GM23248 (cell line): ENCODE results near the gene LYPD6B. TPM values are rescaled to one million over a fixed set of nuclear protein-coding genes. Genes with fewer than 3 reads are reported as not detected.

Experiments used
- DNase-seq: peaks from one replicate; pipeline ENCODE4 v3.0.0-alpha.2; 2015
- H2AFZ ChIP-seq: fragments of 200-600 bp; sonication (generic); 2 replicates; pipeline ENCODE4 v1.6.1; 2016; ENCODE audit warnings: antibody characterized with exemption
- H3F3A ChIP-seq: fragments of 200-600 bp; sonication (generic); 2 replicates; pipeline ENCODE4 v1.6.1; 2016; ENCODE audit warnings: mild to moderate bottlenecking, antibody characterized with exemption, mixed run types; ENCODE audit not compliant: insufficient read depth
- H3K27ac ChIP-seq: fragments of 200-600 bp; sonication (generic); 2 replicates; pipeline ENCODE4 v1.5.1; 2016; ENCODE audit warnings: mild to moderate bottlenecking
- H3K27me3 ChIP-seq: fragments of 200-600 bp; sonication (generic); replicated peaks from 2 replicates; pipeline ENCODE4 v1.6.1; 2016; ENCODE audit warnings: mild to moderate bottlenecking; ENCODE audit not compliant: insufficient read depth
- H3K36me3 ChIP-seq: fragments of 200-600 bp; sonication (generic); 2 replicates; pipeline ENCODE4 v1.6.1; 2016; ENCODE audit warnings: low read depth, mild to moderate bottlenecking
- H3K4me1 ChIP-seq: fragments of 200-600 bp; sonication (generic); 2 replicates; pipeline ENCODE4 v1.6.1; 2016; ENCODE audit warnings: mild to moderate bottlenecking; ENCODE audit not compliant: insufficient read depth
- H3K4me2 ChIP-seq: fragments of 200-600 bp; sonication (generic); one replicate; pipeline ENCODE4 v1.6.1; 2016; ENCODE audit warnings: mild to moderate bottlenecking; ENCODE audit not compliant: unreplicated experiment
- H3K4me3 ChIP-seq: fragments of 200-600 bp; sonication (generic); 2 replicates; pipeline ENCODE4 v1.5.1; 2016; ENCODE audit warnings: mild to moderate bottlenecking
- H3K79me2 ChIP-seq: fragments of 200-600 bp; sonication (generic); 2 replicates; pipeline ENCODE4 v1.6.1; 2016; ENCODE audit warnings: mild to moderate bottlenecking; ENCODE audit not compliant: insufficient read depth
- H3K9ac ChIP-seq: fragments of 200-600 bp; sonication (generic); 2 replicates; pipeline ENCODE4 v1.6.1; 2016; ENCODE audit warnings: mild to moderate bottlenecking
- H3K9me2 ChIP-seq: fragments of 200-600 bp; sonication (generic); 2 replicates; pipeline ENCODE4 v1.6.1; 2016; ENCODE audit warnings: mixed run types, mild to moderate bottlenecking, moderate library complexity; ENCODE audit not compliant: insufficient read depth
- H3K9me3 ChIP-seq: fragments of 200-600 bp; sonication (generic); one replicate; pipeline ENCODE4 v1.6.1; 2017; ENCODE audit warnings: low read depth
- H4K20me1 ChIP-seq: fragments of 200-600 bp; sonication (generic); 2 replicates; pipeline ENCODE4 v1.6.0; 2016; ENCODE audit not compliant: insufficient read depth
- EZH2 ChIP-seq: fragments of 200-600 bp; sonication (generic); IDR thresholded peaks from 2 replicates; pipeline ENCODE4 v1.6.1; 2018; ENCODE audit warnings: antibody characterized with exemption, mild to moderate bottlenecking; ENCODE audit not compliant: insufficient read depth, poor library complexity, severe bottlenecking
- EZH2phosphoT487 ChIP-seq: fragments of 200-600 bp; sonication (generic); IDR thresholded peaks from 2 replicates; pipeline ENCODE4 v1.6.1; 2018; ENCODE audit warnings: antibody characterized with exemption, moderate library complexity, mild to moderate bottlenecking, low read depth; ENCODE audit not compliant: insufficient read depth
- WGBS, 2 experiments: methylation state at CpG; one replicate each; pipeline ENCODE4 v1.1.6; 2015 to 2017; ENCODE audit warnings: low lambda C conversion rate in 2 of 2, low coverage in 1 of 2; ENCODE audit errors: missing lambda C conversion rate in 2 of 2; 5-methylcytosine and 5-hydroxymethylcytosine counted together
- in situ Hi-C: fragments of 300-500 bp; cut with MboI; formaldehyde crosslinking; loops from 2 replicates; pipeline ENCODE4 v1.15.0; 2020
- polyA plus RNA-seq: library from polyadenylated mRNA; unstranded; fragments of >200 nt; fragmentation: Nextera tagmentation; extraction: Ambion mirVana; gene quantifications from 2 replicates; pipeline ENCODE4 v1.2.1, GENCODE V29; 2016
- total RNA-seq: library from RNA; depleted of rRNA; stranded (reverse); fragments of >200 nt; shearing (Covaris generic); gene quantifications from 2 replicates; pipeline ENCODE4 v1.2.3, GENCODE V29; 2014

Gene LYPD6B
- total and polyA plus RNA-seq, 2 experiments from 2014 or later: 3.9 to 11.4 TPM

DNA sequence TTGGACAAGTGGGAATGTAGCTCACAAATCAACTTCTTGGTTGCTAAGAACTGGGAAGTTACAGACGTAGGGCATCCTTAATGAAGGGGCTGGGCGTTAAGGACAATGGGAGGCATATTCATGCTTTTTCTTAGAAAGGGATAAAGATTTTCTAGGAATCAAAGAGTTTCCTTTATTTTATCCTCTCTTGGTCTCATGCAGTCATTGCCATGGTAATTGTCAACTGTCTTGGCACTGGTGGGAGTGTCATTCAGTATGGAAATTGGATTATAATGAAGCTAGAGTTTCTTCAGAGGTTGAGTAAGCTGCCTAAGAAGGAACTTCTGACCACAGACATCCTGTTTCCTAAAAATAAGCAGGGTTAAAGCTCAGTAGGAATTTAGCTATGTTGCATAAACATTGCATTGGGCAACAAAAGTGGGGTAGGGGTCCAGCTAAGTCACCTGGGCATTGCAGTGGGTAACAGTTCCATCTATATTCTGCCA lies 114.0 kb downstream of the LYPD6B start:
- Histone ChIP-seq H3K9me3 (no peaks in the 10 kb centered on the region), H3F3A (no peaks in the 10 kb centered on the region), H3K27ac (no peak overlapping the region), H3K4me3 (no peak overlapping the region), H2AFZ (no peak overlapping the region), H3K4me2 (no peak overlapping the region), H3K79me2 (no peaks in the 10 kb centered on the region), H3K9me2 (no peaks in the 10 kb centered on the region), H3K9ac (no peak overlapping the region), H4K20me1 (no peaks in the 10 kb centered on the region), H3K27me3 (no peaks in the 10 kb centered on the region), H3K4me1 (no peaks in the 10 kb centered on the region), H3K36me3 (no peaks in the 10 kb centered on the region)
- WGBS, 2 experiments: 60 to 72% methylated on average over 2 of the region's 2 CpGs
- no peak for DNase-seq
- in situ Hi-C loops: no loop called here
- TF ChIP-seq EZH2phosphoT487 (no peak), EZH2 (no peak)

DNA sequence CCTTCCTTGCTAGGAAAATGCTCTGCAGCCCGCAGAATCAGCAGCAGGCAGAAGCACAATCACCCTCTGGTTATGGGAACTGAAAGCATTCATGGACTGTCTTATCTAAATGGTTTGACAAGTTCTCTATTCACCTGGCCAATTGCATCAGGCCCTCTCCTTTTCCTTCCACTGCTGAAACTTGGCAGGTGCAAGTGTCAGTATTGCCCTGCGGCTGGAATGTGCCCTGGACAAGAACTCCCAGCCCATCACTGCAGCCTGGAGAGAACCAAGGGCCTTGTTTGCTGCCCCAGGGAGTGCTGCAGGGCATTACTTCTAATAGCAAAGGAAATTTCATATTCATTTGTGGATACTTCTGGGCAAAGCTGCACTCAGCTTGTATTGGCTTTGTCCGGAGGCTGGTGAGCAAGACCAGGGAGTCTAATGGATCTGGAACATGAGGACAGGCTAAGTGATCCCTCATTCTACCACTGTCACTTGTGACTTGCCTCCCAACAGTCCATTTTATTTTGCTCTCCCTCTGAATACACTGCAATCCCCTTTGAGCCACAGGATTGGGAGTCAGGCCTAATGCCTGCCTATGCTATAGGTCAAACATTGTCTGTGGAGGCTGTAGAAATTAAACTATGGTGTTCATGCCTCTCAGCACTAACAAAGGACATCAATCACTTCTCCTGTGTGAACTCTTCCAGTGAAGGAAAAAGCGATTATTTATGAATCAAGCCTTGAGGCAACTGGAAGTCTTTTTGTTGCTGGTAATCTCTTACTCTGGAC lies 116.9 kb downstream of the LYPD6B start:
- H3K4me2 ChIP-seq: no peak overlapping the region
- no peak for DNase-seq
- H3F3A ChIP-seq: no peaks in the 10 kb centered on the region
- no peak overlapping the region for H3K9ac ChIP-seq
- no peak overlapping the region for H3K4me3 ChIP-seq
- H3K9me3 ChIP-seq: no peaks in the 10 kb centered on the region
- no peaks in the 10 kb centered on the region for H3K9me2 ChIP-seq
- no peaks in the 10 kb centered on the region for H3K4me1 ChIP-seq
- 78 to 85% methylated on average over 4 of the region's 4 CpGs for WGBS, 2 experiments
- no peak overlapping the region for H3K27ac ChIP-seq
- H2AFZ ChIP-seq: no peak overlapping the region
- TF ChIP-seq EZH2 (no peak), EZH2phosphoT487 (no peak)
- no peaks in the 10 kb centered on the region for H3K27me3 ChIP-seq
- in situ Hi-C loops: no loop called here
- no peaks in the 10 kb centered on the region for H3K36me3 ChIP-seq
- no peaks in the 10 kb centered on the region for H3K79me2 ChIP-seq
- no peaks in the 10 kb centered on the region for H4K20me1 ChIP-seq

DNA sequence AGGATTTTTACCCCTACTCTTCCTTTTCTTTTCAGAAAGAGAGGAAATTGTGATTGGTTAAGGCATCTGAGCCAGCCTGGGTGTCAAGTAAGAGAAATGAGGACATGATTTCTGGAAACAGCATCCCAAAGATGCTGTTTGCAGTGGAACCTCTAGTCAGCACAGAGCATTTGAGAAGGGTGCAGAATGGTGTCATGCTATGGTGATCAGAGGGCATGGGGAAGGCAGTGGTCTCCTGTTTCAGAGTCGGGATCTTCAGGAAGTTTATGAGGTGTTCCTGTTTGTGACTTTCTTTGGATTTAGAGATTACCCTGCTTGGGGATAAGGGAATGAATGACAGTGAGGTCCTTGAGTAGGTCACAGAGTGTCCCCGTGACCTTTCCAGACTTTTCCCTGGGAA lies 117.5 kb downstream of the LYPD6B start:
- Histone ChIP-seq H3K9me2 (no peaks in the 10 kb centered on the region), H3K4me3 (no peak overlapping the region), H2AFZ (no peak overlapping the region), H3K9ac (no peak overlapping the region), H3K27ac (no peak overlapping the region), H4K20me1 (no peaks in the 10 kb centered on the region), H3K9me3 (no peaks in the 10 kb centered on the region), H3K79me2 (no peaks in the 10 kb centered on the region), H3K4me1 (no peaks in the 10 kb centered on the region), H3K36me3 (no peaks in the 10 kb centered on the region), H3K4me2 (no peak overlapping the region), H3K27me3 (no peaks in the 10 kb centered on the region), H3F3A (no peaks in the 10 kb centered on the region)
- WGBS, 2 experiments: 44 to 59% methylated on average over 2 of the region's 2 CpGs
- DNase-seq: no peak
- TF ChIP-seq EZH2 (no peak), EZH2phosphoT487 (no peak)
- in situ Hi-C loops: no loop called here

DNA sequence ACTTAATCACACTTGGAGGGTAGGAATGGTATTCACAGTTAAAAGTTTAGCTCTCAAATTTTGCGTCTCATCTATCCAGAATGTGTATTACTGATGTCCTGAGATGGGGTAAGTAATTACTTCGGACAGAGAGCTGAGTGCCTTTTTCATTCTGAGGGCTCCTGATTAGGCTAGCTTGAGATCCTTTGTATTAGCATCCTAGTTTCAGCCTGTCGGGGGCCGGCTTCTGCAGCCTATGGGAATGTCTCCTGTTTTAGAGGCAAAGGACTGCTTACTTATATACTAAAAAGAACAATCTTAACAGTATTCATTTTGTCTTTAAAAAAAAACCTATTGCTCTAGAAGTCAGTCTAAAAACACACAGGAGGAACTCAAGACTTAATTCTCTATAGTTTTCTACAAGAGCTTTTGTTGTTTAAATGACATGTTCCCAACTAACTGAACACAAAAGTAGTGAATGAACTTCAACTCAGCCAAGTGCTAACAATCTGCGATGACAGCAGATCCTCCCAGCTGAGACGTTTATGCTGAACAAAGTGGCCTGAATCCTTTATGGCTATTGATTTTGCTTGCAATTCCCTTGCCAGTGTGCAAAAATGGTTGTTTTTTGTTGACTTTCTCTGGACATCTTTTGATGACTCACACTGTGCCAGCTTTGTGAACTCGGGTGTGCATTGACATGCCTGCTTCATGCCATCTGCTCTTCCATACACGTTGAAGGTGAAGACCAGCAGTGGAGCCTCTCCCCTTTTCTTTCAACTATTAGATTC lies 118.7 kb downstream of the LYPD6B start:
- 60 to 67% methylated on average over 8 of the region's 8 CpGs for WGBS, 2 experiments
- H3K9ac ChIP-seq: no peak overlapping the region
- H3F3A ChIP-seq: no peaks in the 10 kb centered on the region
- H3K27ac ChIP-seq: no peak overlapping the region
- no peaks in the 10 kb centered on the region for H3K79me2 ChIP-seq
- H4K20me1 ChIP-seq: no peaks in the 10 kb centered on the region
- in situ Hi-C loops: no loop called here
- no peaks in the 10 kb centered on the region for H3K9me3 ChIP-seq
- no peak overlapping the region for H3K4me2 ChIP-seq
- DNase-seq: no peak
- H2AFZ ChIP-seq: no peak overlapping the region
- H3K4me1 ChIP-seq: no peaks in the 10 kb centered on the region
- H3K9me2 ChIP-seq: no peaks in the 10 kb centered on the region
- no peak overlapping the region for H3K4me3 ChIP-seq
- H3K27me3 ChIP-seq: no peaks in the 10 kb centered on the region
- TF ChIP-seq EZH2: no peak
- H3K36me3 ChIP-seq: no peaks in the 10 kb centered on the region
